ENCODE data around the gene LILRA6.
"Not testable (repeated sequence)": the region's sequence is repeated elsewhere in the genome, so short reads cannot be mapped to it uniquely, and the experiment has no call there.

The LILRA6 gene

GRCh38 chr19:54214217-54214616, 28.4 kb downstream of the LILRA6 start:
- 70% methylated on average over 2 of the region's 5 CpGs for WGBS
- H3K4me3 ChIP-seq (ENCODE audit: low read length); H3K27me3 ChIP-seq (ENCODE audit: insufficient read depth, low read length); H3K9me3 ChIP-seq (ENCODE audit: insufficient read depth, low read depth, low read length); H3K36me3 ChIP-seq (ENCODE audit: insufficient read depth, low read length); H3K27ac ChIP-seq (ENCODE audit: low read depth, low read length); H3K4me1 ChIP-seq (ENCODE audit: insufficient read depth, low read length); H3K9ac ChIP-seq (ENCODE audit: low read depth, low read length): not testable (repeated sequence)

- Histone ChIP-seq H3K36me3 (ENCODE audit: insufficient read depth, low read length) (peaks cover 21% of the 10 kb centered on the region), H3K9ac (ENCODE audit: low read depth, low read length) (no peak overlapping the region), H3K4me1 (ENCODE audit: insufficient read depth, low read length) (no peaks in the 10 kb centered on the region), H3K4me3 (ENCODE audit: low read length) (no peak overlapping the region), H3K9me3 (ENCODE audit: insufficient read depth, low read depth, low read length) (no peaks in the 10 kb centered on the region), H3K27ac (ENCODE audit: low read depth, low read length) (no peak overlapping the region), H3K27me3 (ENCODE audit: insufficient read depth, low read length) (no peaks in the 10 kb centered on the region)
- WGBS = 93% methylated on average over 12 of the region's 12 CpGs
These were observed 31.4 kb downstream of the LILRA6 start for GRCh38 chr19:54211235-54211634.

- H3K4me3 ChIP-seq (ENCODE audit: low read length) = no peak overlapping the region
- no peaks in the 10 kb centered on the region for H3K9me3 ChIP-seq (ENCODE audit: insufficient read depth, low read depth, low read length)
- H3K27ac ChIP-seq (ENCODE audit: low read depth, low read length) = no peak overlapping the region
- 89% methylated on average over 10 of the region's 10 CpGs for WGBS
- H3K9ac ChIP-seq (ENCODE audit: low read depth, low read length) = no peak overlapping the region
- H3K36me3 ChIP-seq (ENCODE audit: insufficient read depth, low read length) = peaks cover 34% of the 10 kb centered on the region
- H3K4me1 ChIP-seq (ENCODE audit: insufficient read depth, low read length) = no peaks in the 10 kb centered on the region; the same call in 1 of the 2 replicates
- no peaks in the 10 kb centered on the region for H3K27me3 ChIP-seq (ENCODE audit: insufficient read depth, low read length)
These were observed 32.6 kb downstream of the LILRA6 start for GRCh38 chr19:54209811-54210494.

GRCh38 chr19:54209058-54209810, 33.4 kb downstream of the LILRA6 start:
- Histone ChIP-seq H3K36me3 (ENCODE audit: insufficient read depth, low read length) (peaks cover 41% of the 10 kb centered on the region), H3K4me3 (ENCODE audit: low read length) (no peak overlapping the region), H3K27me3 (ENCODE audit: insufficient read depth, low read length) (no peaks in the 10 kb centered on the region), H3K9ac (ENCODE audit: low read depth, low read length) (no peak overlapping the region), H3K9me3 (ENCODE audit: insufficient read depth, low read depth, low read length) (no peaks in the 10 kb centered on the region), H3K4me1 (ENCODE audit: insufficient read depth, low read length) (no peaks in the 10 kb centered on the region; the same call in 1 of the 2 replicates), H3K27ac (ENCODE audit: low read depth, low read length) (peak overlapping the region; percentile 70)
- 70% methylated on average over 24 of the region's 24 CpGs for WGBS

GRCh38 chr19:54208784-54209057, 33.9 kb downstream of the LILRA6 start:
- Histone ChIP-seq H3K4me3 (ENCODE audit: low read length) (no peak overlapping the region), H3K27ac (ENCODE audit: low read depth, low read length) (peak overlapping the region; percentile 70), H3K36me3 (ENCODE audit: insufficient read depth, low read length) (peaks cover 46% of the 10 kb centered on the region), H3K27me3 (ENCODE audit: insufficient read depth, low read length) (no peaks in the 10 kb centered on the region), H3K9ac (ENCODE audit: low read depth, low read length) (peak overlapping the region; percentile 18; the same call in 1 of the 2 replicates), H3K4me1 (ENCODE audit: insufficient read depth, low read length) (no peaks in the 10 kb centered on the region; the same call in 1 of the 2 replicates), H3K9me3 (ENCODE audit: insufficient read depth, low read depth, low read length) (no peaks in the 10 kb centered on the region)
- 77% methylated on average over 8 of the region's 8 CpGs for WGBS

- H3K27me3 ChIP-seq (ENCODE audit: insufficient read depth, low read length) = no peaks in the 10 kb centered on the region
- no peak overlapping the region for H3K4me3 ChIP-seq (ENCODE audit: low read length)
- peak overlapping the region; percentile 18; the same call in 1 of the 2 replicates for H3K9ac ChIP-seq (ENCODE audit: low read depth, low read length)
- peaks cover 3% of the 10 kb centered on the region for H3K4me1 ChIP-seq (ENCODE audit: insufficient read depth, low read length)
- H3K36me3 ChIP-seq (ENCODE audit: insufficient read depth, low read length) = peaks cover 52% of the 10 kb centered on the region
- no peaks in the 10 kb centered on the region for H3K9me3 ChIP-seq (ENCODE audit: insufficient read depth, low read depth, low read length)
- 84% methylated on average over 18 of the region's 18 CpGs for WGBS
- H3K27ac ChIP-seq (ENCODE audit: low read depth, low read length) = peak overlapping the region; percentile 70
These were observed 34.4 kb downstream of the LILRA6 start for GRCh38 chr19:54207983-54208783.

GRCh38 chr19:54207676-54207982, 35.0 kb downstream of the LILRA6 start:
- WGBS = 94% methylated on average over 5 of the region's 5 CpGs
- H3K27me3 ChIP-seq (ENCODE audit: insufficient read depth, low read length) = no peaks in the 10 kb centered on the region
- no peaks in the 10 kb centered on the region for H3K9me3 ChIP-seq (ENCODE audit: insufficient read depth, low read depth, low read length)
- peak overlapping the region; percentile 70; the same call in 1 of the 2 replicates for H3K27ac ChIP-seq (ENCODE audit: low read depth, low read length)
- H3K36me3 ChIP-seq (ENCODE audit: insufficient read depth, low read length) = peaks cover 57% of the 10 kb centered on the region
- peaks cover 8% of the 10 kb centered on the region for H3K4me1 ChIP-seq (ENCODE audit: insufficient read depth, low read length)
- 0 out of 2 replicates have a peak overlapping the region, but pooled peaks have one; percentile 36 for H3K9ac ChIP-seq (ENCODE audit: low read depth, low read length)
- no peak overlapping the region for H3K4me3 ChIP-seq (ENCODE audit: low read length)

GRCh38 chr19:54207193-54207592, 35.4 kb downstream of the LILRA6 start:
- not testable (repeated sequence) for H3K27ac ChIP-seq (ENCODE audit: low read depth, low read length)

GRCh38 chr19:54206831-54207177, 35.8 kb downstream of the LILRA6 start:
- peaks cover 16% of the 10 kb centered on the region for H3K4me1 ChIP-seq (ENCODE audit: insufficient read depth, low read length)
- no peaks in the 10 kb centered on the region for H3K27me3 ChIP-seq (ENCODE audit: insufficient read depth, low read length)
- H3K9me3 ChIP-seq (ENCODE audit: insufficient read depth, low read depth, low read length) = no peaks in the 10 kb centered on the region
- H3K9ac ChIP-seq (ENCODE audit: low read depth, low read length) = 0 out of 2 replicates have a peak overlapping the region, but pooled peaks have one; percentile 2
- 94% methylated on average over 13 of the region's 13 CpGs for WGBS
- peaks cover 66% of the 10 kb centered on the region for H3K36me3 ChIP-seq (ENCODE audit: insufficient read depth, low read length)
- peak overlapping the region; percentile 6; the same call in 1 of the 2 replicates for H3K27ac ChIP-seq (ENCODE audit: low read depth, low read length)
- no peak overlapping the region for H3K4me3 ChIP-seq (ENCODE audit: low read length)

More at GRCh38 chr19:54207193-54207592, 35.4 kb downstream of the LILRA6 start:
- WGBS = 95% methylated on average over 23 of the region's 23 CpGs
- not testable (repeated sequence) for H3K27me3 ChIP-seq (ENCODE audit: insufficient read depth, low read length); H3K9ac ChIP-seq (ENCODE audit: low read depth, low read length); H3K4me3 ChIP-seq (ENCODE audit: low read length); H3K9me3 ChIP-seq (ENCODE audit: insufficient read depth, low read depth, low read length)
- H3K36me3 ChIP-seq (ENCODE audit: insufficient read depth, low read length) = peaks cover 62% of the 10 kb centered on the region
- peaks cover 12% of the 10 kb centered on the region for H3K4me1 ChIP-seq (ENCODE audit: insufficient read depth, low read length)

GRCh38 chr19:54206030-54206830, 36.4 kb downstream of the LILRA6 start:
- Histone ChIP-seq H3K9ac (ENCODE audit: low read depth, low read length) (0 out of 2 replicates have a peak overlapping the region, but pooled peaks have one; percentile 2), H3K4me3 (ENCODE audit: low read length) (no peak overlapping the region), H3K36me3 (ENCODE audit: insufficient read depth, low read length) (peaks cover 71% of the 10 kb centered on the region), H3K4me1 (ENCODE audit: insufficient read depth, low read length) (peaks cover 20% of the 10 kb centered on the region), H3K27me3 (ENCODE audit: insufficient read depth, low read length) (no peaks in the 10 kb centered on the region), H3K9me3 (ENCODE audit: insufficient read depth, low read depth, low read length) (no peaks in the 10 kb centered on the region), H3K27ac (ENCODE audit: low read depth, low read length) (peak overlapping the region; percentile 14; the same call in 1 of the 2 replicates)
- WGBS = 96% methylated on average over 27 of the region's 27 CpGs
